ENCODE data around the gene OOSP3.

GRCh38 chr11:59866836-59867235 lies 11.7 kb upstream of the OOSP3 start:
- no peak for TF ChIP-seq CTCF (IDR thresholded peaks at IDR 0.05; ENCODE audit: low read length)
- TF ChIP-seq EZH2 (IDR thresholded peaks at IDR 0.05; ENCODE audit: borderline replicate concordance, low read length): no peak

Data from OCI-LY1 (cell line).